Endodermal cell (in vitro differentiated cells): Measurements from ENCODE around the gene PODN. TPM values are rescaled to one million over a fixed set of nuclear protein-coding genes. Genes with fewer than 3 reads are reported as not detected.

Source experiments
- DNase-seq: peaks from one replicate; pipeline ENCODE4 v3.0.0-alpha.2; 2017
- H3K27ac ChIP-seq: 2 replicates; pipeline ENCODE4 v1.5.1; 2013; ENCODE audit warnings: mild to moderate bottlenecking, low read depth, low read length, moderate library complexity
- H3K27me3 ChIP-seq: 2 replicates; pipeline ENCODE4 v1.6.1; 2013; ENCODE audit warnings: mild to moderate bottlenecking, low read length, moderate library complexity; ENCODE audit not compliant: insufficient read depth, control insufficient read depth, poor library complexity, severe bottlenecking
- H3K36me3 ChIP-seq: 2 replicates; pipeline ENCODE4 v1.7.0; 2013; ENCODE audit warnings: mild to moderate bottlenecking, low read length, moderate library complexity; ENCODE audit not compliant: control insufficient read depth, insufficient read depth
- H3K4me1 ChIP-seq: one replicate; pipeline ENCODE4 v1.7.0; 2013; ENCODE audit warnings: low read length; ENCODE audit not compliant: control insufficient read depth, insufficient read depth
- H3K4me3 ChIP-seq: 2 replicates; pipeline ENCODE4 v1.5.1; 2013; ENCODE audit warnings: mild to moderate bottlenecking, low read length, moderate library complexity
- H3K9ac ChIP-seq: 2 replicates; pipeline ENCODE4 v1.6.1; 2013; ENCODE audit warnings: mild to moderate bottlenecking, low read length, moderate library complexity; ENCODE audit not compliant: poor library complexity, severe bottlenecking; ENCODE audit errors: extremely low read depth
- H3K9me3 ChIP-seq: 2 replicates; pipeline ENCODE4 v1.6.1; 2013; ENCODE audit warnings: mild to moderate bottlenecking, low read length, moderate library complexity; ENCODE audit not compliant: control insufficient read depth
- H3K27ac Mint-ChIP-seq: 2 replicates; pipeline ENCODE4 v1.8.0; 2020; ENCODE audit warnings: mixed read lengths
- H3K27me3 Mint-ChIP-seq: 2 replicates; pipeline ENCODE4 v1.8.0; 2021; ENCODE audit warnings: mild to moderate bottlenecking, mixed read lengths; ENCODE audit not compliant: insufficient read depth
- H3K36me3 Mint-ChIP-seq: 2 replicates; pipeline ENCODE4 v1.8.0; 2020; ENCODE audit warnings: low read depth, mixed read lengths
- H3K4me1 Mint-ChIP-seq: 2 replicates; pipeline ENCODE4 v1.8.0; 2020; ENCODE audit warnings: mixed read lengths
- H3K4me3 Mint-ChIP-seq: 2 replicates; pipeline ENCODE4 v1.8.0; 2020; ENCODE audit warnings: mild to moderate bottlenecking, moderate library complexity, mixed read lengths
- H3K9me3 Mint-ChIP-seq: 2 replicates; pipeline ENCODE4 v1.8.0; 2020; ENCODE audit warnings: mild to moderate bottlenecking, mixed read lengths
- WGBS, 2 experiments: methylation state at CpG; one replicate each; pipeline versions ENCODE4 v1.1.5 to v1.1.7; 2013; ENCODE audit warnings: missing lambda C conversion rate in 2 of 2, mixed read lengths in 1 of 2; ENCODE audit not compliant: insufficient coverage in 1 of 2, insufficient read length in 1 of 2; 5-methylcytosine and 5-hydroxymethylcytosine counted together
- total RNA-seq, 2 donors: library from RNA; stranded (reverse); fragmentation: NEBNext Ultra II Directional in 1 of 2; extraction: Animal tissue kit (Norgen Biotek cat#: 25700) in 1 of 2; gene quantifications; 2 replicates in 1 of 2; 3 replicates in 1 of 2; pipeline ENCODE4 v1.2.1, GENCODE V29; 2021
- TF ChIP-seq, protein P1 (sequence below): fragments of 200-600 bp; sonication (generic); conservative IDR thresholded peaks from 2 replicates; pipeline ENCODE4 v1.5.0; 2021; ENCODE audit warnings: antibody characterized with exemption, mild to moderate bottlenecking

Gene PODN
- total RNA-seq, 2 donors from 2014 or later: 3.0 to 3.6 TPM

DNA sequence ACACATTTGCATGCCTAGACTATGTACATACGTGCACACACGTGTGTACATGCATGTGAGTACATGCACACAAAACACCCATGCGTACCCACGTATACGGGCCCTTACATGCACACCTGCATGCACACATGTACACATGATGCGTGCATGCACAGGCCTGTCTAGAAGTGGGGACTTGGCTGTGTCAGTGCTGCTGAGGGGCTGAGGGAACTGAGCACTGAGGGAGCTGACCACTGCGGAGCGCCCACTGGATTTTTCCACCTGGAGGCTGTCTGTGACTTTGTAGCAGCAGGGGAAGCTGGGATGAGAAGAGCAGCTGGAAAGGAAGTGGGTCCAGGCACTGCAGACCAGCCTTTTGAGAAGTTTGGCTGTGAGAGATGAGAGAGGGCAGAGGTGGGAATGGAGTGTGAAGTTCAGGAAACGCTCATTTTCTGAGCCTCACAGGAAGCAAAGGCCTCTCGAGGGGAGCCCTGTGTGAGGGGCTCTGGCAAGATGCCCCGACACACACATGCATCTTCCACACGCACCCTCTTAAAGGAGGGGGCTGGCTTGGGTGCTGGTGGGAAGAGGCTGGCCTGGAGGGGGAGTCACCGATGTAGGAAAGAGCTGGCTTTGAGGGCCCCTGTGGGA is 20.9 kb downstream of the PODN start:
- Mint-ChIP-seq H3K27ac (peak overlapping the region; percentile 7), H3K27me3 (peaks cover 29% of the 10 kb centered on the region), H3K4me3 (no peak overlapping the region), H3K36me3 (no peaks in the 10 kb centered on the region), H3K9me3 (no peaks in the 10 kb centered on the region), H3K4me1 (peaks cover 26% of the 10 kb centered on the region)
- Histone ChIP-seq H3K9ac (no peak overlapping the region), H3K36me3 (no peaks in the 10 kb centered on the region), H3K4me1 (peaks cover 4% of the 10 kb centered on the region), H3K9me3 (no peaks in the 10 kb centered on the region), H3K4me3 (no peak overlapping the region), H3K27ac (no peak overlapping the region), H3K27me3 (peaks cover under 1% of the 10 kb centered on the region)
- no peak for DNase-seq
- 90 to 91% methylated on average over 7 to 13 of the region's 13 CpGs for WGBS, 2 experiments
- TF ChIP-seq, protein P1, sequence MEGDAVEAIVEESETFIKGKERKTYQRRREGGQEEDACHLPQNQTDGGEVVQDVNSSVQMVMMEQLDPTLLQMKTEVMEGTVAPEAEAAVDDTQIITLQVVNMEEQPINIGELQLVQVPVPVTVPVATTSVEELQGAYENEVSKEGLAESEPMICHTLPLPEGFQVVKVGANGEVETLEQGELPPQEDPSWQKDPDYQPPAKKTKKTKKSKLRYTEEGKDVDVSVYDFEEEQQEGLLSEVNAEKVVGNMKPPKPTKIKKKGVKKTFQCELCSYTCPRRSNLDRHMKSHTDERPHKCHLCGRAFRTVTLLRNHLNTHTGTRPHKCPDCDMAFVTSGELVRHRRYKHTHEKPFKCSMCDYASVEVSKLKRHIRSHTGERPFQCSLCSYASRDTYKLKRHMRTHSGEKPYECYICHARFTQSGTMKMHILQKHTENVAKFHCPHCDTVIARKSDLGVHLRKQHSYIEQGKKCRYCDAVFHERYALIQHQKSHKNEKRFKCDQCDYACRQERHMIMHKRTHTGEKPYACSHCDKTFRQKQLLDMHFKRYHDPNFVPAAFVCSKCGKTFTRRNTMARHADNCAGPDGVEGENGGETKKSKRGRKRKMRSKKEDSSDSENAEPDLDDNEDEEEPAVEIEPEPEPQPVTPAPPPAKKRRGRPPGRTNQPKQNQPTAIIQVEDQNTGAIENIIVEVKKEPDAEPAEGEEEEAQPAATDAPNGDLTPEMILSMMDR: no peak

DNA sequence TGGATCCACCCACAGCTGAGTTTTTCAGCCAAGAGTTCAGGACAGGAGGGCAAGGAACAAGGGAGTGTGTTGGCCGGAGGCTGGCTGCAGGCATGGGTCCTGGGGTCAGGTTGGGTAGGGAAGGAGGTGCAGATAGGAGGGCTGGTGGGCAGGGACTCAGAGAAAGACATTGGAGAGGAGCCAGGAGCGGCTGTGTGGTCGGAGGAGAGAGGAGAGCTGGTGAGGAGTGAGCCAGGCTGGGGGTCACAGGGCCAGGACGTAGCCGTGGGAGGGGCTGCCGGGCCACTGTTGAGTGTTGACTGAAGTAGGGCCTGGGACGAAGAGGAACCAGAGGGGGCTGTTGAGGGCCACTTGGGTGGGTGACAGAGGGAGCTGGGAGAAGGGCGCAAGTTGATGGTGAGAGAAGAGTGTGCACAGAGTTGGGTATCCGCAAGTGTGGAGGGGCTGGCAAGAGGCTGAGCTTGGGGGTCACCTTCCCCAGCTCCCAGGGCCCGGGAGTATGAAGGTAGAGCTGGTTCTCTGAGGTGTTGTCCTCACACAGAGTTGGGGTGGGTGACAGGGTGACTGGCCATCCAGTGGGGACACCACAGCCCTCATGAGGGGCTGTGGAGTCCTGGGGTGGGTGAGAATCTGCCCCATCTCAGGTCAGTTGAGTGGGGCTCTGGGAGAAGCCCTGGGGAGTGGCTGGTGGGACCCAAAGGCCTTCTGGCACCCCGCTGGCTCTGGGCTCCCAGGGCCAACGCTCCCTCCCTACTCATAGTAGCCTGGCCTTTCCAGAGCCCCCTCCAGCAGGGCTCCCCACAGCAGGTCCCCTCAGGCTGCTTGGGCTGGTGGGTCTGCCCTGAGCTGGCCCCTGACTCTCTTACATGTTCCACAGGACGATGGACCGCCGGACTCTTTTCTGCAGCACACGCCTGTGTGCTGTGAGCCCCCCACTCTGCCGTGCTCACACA is 21.9 kb downstream of the PODN start:
- TF ChIP-seq, protein P1: no peak
- Histone ChIP-seq H3K9ac (no peak overlapping the region), H3K36me3 (no peaks in the 10 kb centered on the region), H3K4me3 (no peak overlapping the region), H3K4me1 (peaks cover 4% of the 10 kb centered on the region), H3K27me3 (peaks cover 9% of the 10 kb centered on the region), H3K27ac (no peak overlapping the region), H3K9me3 (no peaks in the 10 kb centered on the region)
- peaks cover 30% of the 10 kb centered on the region for H3K4me1 Mint-ChIP-seq
- no peaks in the 10 kb centered on the region for H3K9me3 Mint-ChIP-seq
- peak overlapping the region; percentile 7 for H3K27ac Mint-ChIP-seq
- WGBS, 2 experiments: 83 to 88% methylated on average over 14 to 17 of the region's 17 CpGs
- peaks cover 31% of the 10 kb centered on the region for H3K27me3 Mint-ChIP-seq
- no peak overlapping the region for H3K4me3 Mint-ChIP-seq
- no peak for DNase-seq
- H3K36me3 Mint-ChIP-seq: no peaks in the 10 kb centered on the region

DNA sequence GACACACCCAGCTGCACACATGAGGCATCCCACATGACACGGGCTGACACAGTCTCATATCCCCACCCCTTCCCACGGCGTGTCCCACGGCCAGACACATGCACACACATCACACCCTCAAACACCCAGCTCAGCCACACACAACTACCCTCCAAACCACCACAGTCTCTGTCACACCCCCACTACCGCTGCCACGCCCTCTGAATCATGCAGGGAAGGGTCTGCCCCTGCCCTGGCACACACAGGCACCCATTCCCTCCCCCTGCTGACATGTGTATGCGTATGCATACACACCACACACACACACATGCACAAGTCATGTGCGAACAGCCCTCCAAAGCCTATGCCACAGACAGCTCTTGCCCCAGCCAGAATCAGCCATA is 22.6 kb downstream of the PODN start:
- Mint-ChIP-seq H3K27ac (no peak overlapping the region), H3K4me3 (no peak overlapping the region), H3K4me1 (peaks cover 30% of the 10 kb centered on the region), H3K36me3 (no peaks in the 10 kb centered on the region), H3K27me3 (peaks cover 29% of the 10 kb centered on the region), H3K9me3 (no peaks in the 10 kb centered on the region)
- WGBS, 2 experiments: 90% methylated on average over 5 to 8 of the region's 8 CpGs
- Histone ChIP-seq H3K27ac (no peak overlapping the region), H3K36me3 (no peaks in the 10 kb centered on the region), H3K4me1 (peaks cover 4% of the 10 kb centered on the region), H3K9ac (no peak overlapping the region), H3K4me3 (no peak overlapping the region), H3K27me3 (peaks cover 9% of the 10 kb centered on the region), H3K9me3 (no peaks in the 10 kb centered on the region)
- TF ChIP-seq, protein P1: no peak
- DNase-seq: no peak
